Suprapubic skin (tissue), 4 donors: ENCODE results near the gene SND1.

Experiments used
- EP300 ChIP-seq: sonication (generic); formaldehyde crosslinking; IDR thresholded peaks from one replicate; pipeline ENCODE4 v1.6.1; 2017; ENCODE audit warnings: antibody characterized with exemption
- POLR2A ChIP-seq, 2 donors: fragments of 450-650 bp; IDR thresholded peaks; one replicate each; pipeline ENCODE4 v1.6.1; 2017; ENCODE audit warnings: antibody characterized with exemption in 2 of 2, mild to moderate bottlenecking in 2 of 2, moderate library complexity in 2 of 2
- POLR2AphosphoS5 ChIP-seq, 3 donors: sonication (generic); formaldehyde crosslinking; IDR thresholded peaks; one replicate each; pipeline ENCODE4 v1.6.1; 2017; ENCODE audit warnings: antibody characterized with exemption in 3 of 3
- TF ChIP-seq, protein P1 (sequence below), 2 donors: fragments of 200-600 bp in 1 of 2; fragments of 450-650 bp in 1 of 2; sonication (generic) in 1 of 2; IDR thresholded peaks; one replicate each; pipeline ENCODE4 v1.5.1; 2016 to 2019; ENCODE audit warnings: antibody characterized with exemption in 2 of 2, mild to moderate bottlenecking in 1 of 2, moderate library complexity in 1 of 2

DNA sequence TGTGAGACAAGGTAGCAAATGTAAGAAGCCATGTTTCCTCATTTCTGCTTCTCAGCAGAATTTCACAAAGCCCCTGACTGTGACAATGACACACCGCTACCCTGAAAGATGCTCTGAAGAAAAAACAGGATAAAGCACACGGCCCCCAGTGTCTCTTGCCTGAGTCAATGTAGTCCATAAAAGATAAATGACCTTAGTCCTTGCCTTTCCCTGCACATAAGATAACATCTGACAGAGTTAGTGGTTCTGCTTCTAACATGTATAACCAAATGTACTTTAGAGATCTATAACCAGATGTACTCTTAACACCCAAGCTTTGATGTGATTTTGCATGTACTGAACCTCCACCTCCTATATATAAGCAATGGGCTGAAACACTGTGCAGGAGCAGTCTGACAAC is 3.0 kb upstream of the SND1 start:
- TF ChIP-seq, protein P1, sequence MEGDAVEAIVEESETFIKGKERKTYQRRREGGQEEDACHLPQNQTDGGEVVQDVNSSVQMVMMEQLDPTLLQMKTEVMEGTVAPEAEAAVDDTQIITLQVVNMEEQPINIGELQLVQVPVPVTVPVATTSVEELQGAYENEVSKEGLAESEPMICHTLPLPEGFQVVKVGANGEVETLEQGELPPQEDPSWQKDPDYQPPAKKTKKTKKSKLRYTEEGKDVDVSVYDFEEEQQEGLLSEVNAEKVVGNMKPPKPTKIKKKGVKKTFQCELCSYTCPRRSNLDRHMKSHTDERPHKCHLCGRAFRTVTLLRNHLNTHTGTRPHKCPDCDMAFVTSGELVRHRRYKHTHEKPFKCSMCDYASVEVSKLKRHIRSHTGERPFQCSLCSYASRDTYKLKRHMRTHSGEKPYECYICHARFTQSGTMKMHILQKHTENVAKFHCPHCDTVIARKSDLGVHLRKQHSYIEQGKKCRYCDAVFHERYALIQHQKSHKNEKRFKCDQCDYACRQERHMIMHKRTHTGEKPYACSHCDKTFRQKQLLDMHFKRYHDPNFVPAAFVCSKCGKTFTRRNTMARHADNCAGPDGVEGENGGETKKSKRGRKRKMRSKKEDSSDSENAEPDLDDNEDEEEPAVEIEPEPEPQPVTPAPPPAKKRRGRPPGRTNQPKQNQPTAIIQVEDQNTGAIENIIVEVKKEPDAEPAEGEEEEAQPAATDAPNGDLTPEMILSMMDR (IDR thresholded peaks at IDR 0.05) = no peak
- TF ChIP-seq POLR2A (IDR thresholded peaks at IDR 0.05) = no peak
- TF ChIP-seq POLR2AphosphoS5 (IDR thresholded peaks at IDR 0.05) = no peak
- TF ChIP-seq EP300 = no peak
